ENCODE results near the gene CFAP45.

CFAP45 gene, protein sequence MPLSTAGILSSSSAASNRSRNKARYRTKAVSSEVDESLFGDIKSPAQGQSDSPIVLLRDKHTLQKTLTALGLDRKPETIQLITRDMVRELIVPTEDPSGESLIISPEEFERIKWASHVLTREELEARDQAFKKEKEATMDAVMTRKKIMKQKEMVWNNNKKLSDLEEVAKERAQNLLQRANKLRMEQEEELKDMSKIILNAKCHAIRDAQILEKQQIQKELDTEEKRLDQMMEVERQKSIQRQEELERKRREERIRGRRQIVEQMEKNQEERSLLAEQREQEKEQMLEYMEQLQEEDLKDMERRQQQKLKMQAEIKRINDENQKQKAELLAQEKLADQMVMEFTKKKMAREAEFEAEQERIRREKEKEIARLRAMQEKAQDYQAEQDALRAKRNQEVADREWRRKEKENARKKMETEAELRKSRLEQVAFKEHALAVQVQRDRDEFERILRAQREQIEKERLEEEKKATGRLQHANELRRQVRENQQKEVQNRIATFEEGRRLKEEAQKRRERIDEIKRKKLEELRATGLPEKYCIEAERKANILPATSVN

DNA sequence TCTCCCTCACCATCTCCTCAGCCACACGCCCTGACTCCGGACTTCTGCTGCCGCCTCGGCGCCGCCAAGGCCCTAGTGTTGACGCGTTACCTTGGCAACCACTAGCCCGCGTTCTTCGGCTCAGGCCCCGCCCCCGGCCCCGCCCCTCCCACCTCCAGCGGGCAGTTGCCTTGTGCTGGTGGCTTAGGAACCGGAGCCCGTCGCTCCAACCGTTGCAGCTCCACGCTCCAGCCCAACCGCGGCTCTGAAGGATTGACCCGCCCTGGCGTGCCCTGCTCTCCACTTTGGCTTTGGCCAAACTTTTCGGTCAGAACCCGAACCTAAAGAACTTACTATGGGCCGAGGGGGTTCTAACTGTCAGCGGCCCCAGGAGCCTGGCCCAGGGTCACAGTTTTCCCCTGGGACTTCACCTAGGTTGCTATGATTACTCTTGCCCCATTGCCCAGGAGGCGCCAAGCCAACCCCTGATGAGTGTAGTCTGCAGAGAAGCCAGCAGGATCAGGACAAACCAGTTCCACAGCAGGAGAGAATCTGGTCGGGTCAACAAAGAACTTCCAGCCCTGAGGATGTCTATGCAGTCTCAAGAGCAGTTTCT is at the start of gene CFAP45:
CFAP45 (minus strand) TSS at position 80 of the 595 bp plus-strand sequence; CDS start at position 13, 67 bp downstream.
- no peak for DNase-seq (ENCODE audit: low read depth)
- H3K4me3 ChIP-seq (ENCODE audit: low read depth, low read length), result no peak within 1 kb of the TSS

DNA sequence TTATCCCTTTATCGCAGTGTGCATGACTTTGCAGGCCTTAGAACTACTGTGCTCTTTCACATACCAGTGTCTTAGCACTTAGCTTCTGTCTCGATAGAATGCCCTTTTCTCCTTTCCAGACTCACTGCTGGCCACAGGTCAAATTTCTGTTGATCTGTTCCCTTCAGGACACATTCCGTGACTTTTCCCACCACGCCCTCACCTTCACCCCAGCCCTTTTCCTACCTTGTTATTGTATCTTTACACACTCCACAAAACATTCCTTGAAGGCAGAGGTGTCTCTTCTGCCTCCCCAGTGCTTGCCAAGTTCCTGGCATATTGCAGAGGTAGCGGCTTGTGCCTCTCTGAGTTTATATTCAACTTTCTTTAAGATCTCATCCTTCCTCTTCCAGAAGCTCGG is 49.2 kb upstream of the CFAP45 start:
- no peak for DNase-seq (ENCODE audit: low read depth)
- no peak overlapping the region for H3K4me3 ChIP-seq (ENCODE audit: low read depth, low read length)

DNA sequence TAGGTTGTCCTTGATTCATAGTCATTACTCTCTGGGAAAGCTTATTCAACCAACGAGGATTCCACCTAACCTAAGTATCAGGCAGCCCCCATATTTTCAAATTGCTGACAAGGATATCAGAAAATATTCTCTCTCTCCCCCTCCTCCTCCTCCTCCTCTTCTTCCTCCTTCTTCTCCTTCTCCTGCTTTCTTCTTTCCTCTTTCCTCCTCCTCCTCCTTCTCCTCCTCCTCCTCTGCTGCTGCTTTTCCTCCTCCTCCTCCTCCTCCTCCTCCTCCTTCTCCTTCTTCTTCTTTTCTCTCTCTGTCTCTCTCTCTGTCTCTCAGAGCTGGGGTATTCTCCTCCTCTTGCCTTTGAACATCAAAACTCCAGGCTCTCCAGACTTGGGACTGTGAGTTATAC is 48.0 kb upstream of the CFAP45 start:
- DNase-seq (ENCODE audit: low read depth), result no peak
- H3K4me3 ChIP-seq (ENCODE audit: low read depth, low read length), result no peak overlapping the region

DNA sequence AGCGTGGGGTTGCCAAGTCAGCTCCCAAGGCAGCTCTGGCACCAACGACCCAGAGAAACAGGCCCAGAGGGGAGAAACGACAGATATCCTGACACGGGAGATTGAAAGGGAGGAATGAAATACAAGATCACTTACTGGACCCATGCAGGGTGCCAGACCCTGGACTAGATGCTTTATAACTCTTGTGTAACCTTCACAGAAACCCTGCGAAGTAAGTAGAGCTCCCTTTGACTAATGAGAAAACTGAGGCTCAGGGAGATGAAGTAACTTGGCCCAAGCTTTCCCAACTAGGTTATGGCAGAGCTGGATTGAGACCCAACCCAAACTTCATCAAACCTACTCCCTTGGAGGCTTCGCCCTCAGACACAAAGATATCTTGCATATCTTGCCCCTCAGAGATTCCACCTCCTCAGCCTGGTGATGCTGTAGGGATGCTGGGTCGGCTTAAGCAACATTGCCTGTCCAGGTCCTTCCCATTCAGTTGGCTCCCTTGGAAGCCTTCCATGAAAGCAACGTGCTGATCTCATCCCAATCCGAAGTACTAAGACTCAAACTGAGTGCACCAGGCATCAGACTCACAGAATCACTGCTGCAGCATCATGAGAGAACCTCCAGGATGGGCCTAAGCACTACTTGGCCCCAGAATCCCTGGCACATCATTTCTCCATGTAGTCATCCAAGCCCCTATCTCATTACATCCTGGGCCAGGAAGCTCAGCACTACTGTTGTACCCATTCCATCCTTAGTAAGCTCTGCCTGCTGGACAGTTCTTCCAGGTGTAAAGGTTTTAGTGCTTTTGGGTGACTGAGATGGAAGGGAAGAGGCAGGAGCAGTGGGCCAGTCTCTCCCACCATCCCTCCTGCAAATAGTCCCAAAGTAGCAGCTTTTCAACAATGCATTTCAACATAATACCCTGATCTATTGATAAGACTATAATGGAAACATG is 46.5 kb upstream of the CFAP45 start:
- H3K4me3 ChIP-seq (ENCODE audit: low read depth, low read length), result no peak overlapping the region
- DNase-seq (ENCODE audit: low read depth), result no peak

DNA sequence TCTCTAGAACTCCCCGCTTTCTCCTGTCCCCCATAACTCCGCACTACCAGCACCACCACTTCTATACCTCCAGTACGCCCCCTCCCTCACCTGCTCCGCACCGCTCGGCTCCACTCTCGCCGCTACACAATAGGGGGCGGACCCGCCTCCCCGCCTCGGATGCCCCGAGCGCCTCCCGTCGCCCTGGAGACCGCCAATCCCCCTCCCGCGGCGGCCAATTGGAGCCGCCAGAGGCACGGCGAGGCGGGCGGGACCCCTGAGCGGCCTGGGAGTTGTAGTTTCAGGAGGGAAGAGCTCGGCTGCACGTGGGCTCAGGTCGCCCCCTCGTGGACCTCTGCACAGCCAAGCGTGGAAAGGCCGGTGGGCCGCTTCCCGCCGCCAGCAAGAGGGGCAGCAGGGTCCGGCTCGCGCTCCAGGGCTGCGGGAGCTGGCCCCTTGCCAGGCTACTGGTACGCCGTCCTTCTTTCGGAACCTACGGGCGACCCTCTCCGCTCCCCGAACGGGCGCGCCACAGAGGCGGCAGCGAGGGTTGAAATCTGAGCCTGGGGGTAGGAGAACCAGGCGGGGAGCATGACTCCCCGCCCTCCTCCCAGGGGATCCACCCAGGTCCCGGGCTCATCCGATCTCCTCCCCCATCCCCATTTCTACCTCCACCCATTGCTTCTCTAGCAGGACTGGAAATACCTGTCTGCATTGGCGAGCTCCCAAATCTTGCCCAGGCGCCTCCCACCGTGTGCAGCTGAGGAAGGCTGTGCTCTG is 45.7 kb upstream of the CFAP45 start, which contains the start of gene IGSF9:
IGSF9 (minus strand) TSS at position 131 of the 759 bp plus-strand sequence. CDS start 2,159 bp downstream, outside the sequence.
- peak; percentile 13 for DNase-seq (ENCODE audit: low read depth)
- H3K4me3 ChIP-seq (ENCODE audit: low read depth, low read length), result peak within 1 kb of the TSS; percentile 43

DNA sequence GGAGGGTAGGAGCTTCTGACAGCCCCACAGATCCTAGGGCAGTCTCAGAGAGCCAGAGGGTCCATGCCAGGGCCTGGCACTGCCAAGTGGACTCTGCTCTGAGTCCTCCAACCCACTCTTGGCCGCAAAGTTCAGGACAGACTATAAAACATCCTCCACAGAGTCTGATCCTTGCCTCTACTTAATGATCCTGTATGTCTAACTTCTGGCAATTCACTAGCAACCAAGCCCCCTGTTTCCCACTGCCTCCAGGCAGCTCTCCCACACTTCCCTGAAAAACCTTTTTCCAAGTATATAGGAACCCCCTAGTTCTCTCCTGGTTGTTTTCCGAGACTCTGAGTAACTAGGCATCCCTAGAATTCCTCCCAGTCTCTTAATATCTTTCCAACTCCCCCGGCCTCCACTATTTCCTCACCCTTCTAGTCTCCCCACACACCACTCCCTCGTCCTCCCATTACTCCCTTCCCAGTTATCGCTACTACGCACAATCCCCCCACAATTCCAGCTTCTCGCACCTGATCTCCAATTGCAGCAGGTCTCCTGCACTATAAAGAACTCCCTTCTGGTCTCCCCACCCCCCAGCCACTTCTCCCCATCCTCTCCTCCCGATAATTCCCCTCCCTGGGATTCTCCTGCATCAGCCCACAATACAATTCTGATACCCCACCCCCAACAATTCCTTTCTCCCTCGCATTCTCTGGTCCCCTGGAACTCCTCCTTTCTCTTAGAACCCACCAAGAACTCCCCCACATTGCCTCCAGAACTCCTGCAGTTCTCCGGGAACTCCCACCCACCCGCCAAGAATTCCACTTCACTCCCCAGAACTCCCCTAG is 44.9 kb upstream of the CFAP45 start:
- DNase-seq (ENCODE audit: low read depth), result no peak
- H3K4me3 ChIP-seq (ENCODE audit: low read depth, low read length), result peak overlapping the region; percentile 43

DNA sequence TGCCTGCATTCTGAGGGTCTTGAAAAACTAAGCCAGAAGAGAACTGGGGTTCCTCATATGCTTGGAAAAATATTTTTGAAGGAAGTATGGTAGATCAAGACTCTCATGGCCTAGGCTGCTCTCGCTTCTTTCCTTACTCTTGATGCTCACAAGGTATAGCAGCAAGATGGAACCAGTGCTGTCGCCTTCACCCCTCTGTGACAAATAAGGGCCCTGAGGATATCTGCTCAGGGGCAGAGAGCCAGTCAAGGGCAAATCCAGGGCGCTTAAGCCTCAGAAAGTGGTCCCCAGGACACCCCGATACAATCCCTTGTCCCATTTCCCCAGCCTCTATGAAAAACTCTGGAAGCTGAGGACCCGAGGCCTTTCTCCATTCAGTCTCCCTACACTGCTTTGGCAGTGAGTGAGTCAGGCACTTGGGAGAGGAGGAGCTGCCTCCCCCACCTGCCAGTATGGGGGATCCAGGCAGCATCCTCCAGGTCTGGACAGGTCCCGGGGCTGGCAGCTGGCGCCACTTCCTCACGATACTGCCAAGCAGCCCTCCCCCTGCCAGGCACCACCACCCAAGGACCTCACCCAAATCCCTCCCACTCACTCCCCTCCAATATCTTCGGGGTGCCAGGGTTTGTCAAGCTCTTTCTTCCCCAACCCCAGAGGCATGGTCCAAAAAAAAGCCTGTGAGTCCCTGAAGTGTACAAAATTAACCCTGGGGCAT is 44.1 kb upstream of the CFAP45 start:
- no peak for DNase-seq (ENCODE audit: low read depth)
- no peak overlapping the region for H3K4me3 ChIP-seq (ENCODE audit: low read depth, low read length)

DNA sequence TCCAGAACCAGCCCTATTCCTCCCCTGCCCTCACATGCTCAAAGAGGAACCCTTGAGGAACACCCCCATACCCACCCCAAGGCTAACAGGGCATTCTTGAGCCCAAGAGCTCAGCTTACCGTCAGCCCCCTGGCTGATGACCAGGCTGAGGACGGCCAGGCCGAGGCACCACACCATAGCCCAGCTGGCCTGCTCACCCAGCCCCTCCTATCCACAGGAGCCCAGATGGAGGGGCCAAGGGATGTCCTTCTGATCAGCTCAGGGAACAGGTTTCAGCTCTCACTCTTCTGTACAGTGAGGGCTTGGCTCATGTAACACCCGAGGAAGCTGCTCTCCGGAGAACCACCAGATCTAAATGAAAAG is 43.3 kb upstream of the CFAP45 start:
- no peak for DNase-seq (ENCODE audit: low read depth)
- no peak overlapping the region for H3K4me3 ChIP-seq (ENCODE audit: low read depth, low read length)

DNA sequence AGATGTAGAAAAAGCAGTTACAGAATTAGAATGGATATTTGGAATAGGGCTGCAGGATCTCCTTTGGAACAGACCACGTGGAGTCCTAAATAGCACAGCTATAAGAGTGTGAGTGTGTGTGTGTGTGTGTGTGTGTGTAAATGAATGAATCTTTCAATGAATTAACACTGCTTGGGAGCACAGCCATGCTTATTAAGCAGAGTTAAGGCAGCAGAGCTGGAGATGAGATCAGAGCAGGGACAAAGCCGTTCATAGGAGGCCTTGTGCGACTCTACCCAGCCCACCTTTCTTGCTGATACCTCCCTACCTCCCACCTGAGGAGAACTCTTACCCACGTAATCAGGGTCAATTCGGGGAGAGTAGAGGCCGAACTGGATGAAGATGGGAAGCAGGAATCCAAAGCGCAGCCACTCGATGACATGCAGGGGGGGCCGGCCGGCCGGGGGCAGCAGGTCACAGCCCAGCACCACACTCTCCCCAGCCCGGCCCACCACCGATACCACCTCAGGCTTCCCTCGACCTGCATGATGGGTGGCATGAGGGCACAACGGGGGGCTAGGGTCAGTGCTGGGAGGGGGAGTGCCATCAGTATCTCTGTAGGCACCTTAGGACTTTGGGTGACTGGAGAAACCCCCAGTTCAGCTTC is 42.8 kb upstream of the CFAP45 start:
- no peak for DNase-seq (ENCODE audit: low read depth)
- H3K4me3 ChIP-seq (ENCODE audit: low read depth, low read length), result no peak overlapping the region

DNA sequence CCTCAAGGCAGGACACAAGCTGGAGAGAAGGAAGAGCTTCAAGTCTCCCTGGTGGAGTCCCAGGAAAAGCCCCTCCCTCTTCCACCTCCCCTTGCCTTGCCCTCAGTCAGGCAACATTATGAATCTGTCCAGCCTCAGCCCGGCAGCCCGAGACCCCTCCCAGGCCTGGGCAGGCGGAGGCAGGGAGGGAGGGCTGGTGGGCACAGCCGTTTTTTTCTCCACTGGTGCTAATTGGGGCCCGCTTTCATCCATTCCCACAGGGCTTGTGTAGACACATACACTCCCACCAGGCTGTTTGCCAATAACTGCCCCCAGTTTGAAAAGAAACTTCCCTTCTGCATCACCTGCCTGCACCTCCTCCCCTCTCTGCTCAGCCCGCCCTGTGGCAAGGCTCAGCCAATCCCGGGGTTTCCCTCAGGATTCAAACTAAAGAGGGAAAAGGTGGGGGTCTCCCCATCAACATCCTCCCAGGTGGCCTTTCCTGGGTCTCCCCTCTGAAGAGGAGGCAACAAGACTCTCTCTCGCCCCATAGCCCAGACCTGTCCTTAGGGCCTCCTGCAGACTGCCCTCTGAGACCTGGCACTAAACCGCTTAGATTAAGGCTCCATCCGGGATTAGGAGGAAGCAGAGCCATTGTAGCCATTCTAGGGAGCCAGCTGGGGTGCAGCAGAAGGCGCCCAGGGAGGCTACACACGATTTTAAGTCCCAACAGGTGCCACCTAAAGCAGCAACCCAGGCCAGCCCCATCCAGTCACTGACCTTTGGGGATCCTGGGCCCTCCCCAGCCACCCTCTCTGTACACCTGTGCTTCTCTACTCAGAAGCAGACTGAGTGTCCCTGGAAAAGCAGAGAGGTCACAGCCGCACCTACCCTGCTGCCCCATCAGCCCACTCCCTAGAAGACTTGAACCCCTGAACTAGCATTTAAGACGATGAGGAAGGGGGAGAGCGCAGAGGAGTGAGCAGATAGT is 41.9 kb upstream of the CFAP45 start:
- no peak overlapping the region for H3K4me3 ChIP-seq (ENCODE audit: low read depth, low read length)

DNA sequence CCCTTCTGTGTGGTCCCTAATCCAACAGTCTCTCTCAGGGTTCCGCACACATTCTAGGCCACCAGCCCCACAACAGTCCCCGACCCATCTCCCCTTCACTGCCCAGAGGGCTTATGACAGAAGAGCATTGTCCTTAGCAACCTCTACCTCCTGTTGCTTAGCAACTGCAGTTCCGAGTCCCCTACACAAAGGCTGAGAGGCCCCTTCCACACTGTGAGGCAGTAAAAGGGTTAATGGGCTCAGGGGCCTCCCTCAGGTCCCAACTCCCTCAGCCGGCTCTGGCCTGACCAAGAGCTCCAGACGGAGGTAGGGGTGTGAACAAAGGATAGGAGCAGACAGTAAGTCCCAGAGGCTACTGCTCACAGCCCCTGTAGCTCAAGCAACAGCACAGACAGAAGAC is 41.2 kb upstream of the CFAP45 start:
- DNase-seq (ENCODE audit: low read depth), result no peak

More for the DNA sequence above, 41.9 kb upstream of the CFAP45 start:
- no peak for DNase-seq (ENCODE audit: low read depth)

DNA sequence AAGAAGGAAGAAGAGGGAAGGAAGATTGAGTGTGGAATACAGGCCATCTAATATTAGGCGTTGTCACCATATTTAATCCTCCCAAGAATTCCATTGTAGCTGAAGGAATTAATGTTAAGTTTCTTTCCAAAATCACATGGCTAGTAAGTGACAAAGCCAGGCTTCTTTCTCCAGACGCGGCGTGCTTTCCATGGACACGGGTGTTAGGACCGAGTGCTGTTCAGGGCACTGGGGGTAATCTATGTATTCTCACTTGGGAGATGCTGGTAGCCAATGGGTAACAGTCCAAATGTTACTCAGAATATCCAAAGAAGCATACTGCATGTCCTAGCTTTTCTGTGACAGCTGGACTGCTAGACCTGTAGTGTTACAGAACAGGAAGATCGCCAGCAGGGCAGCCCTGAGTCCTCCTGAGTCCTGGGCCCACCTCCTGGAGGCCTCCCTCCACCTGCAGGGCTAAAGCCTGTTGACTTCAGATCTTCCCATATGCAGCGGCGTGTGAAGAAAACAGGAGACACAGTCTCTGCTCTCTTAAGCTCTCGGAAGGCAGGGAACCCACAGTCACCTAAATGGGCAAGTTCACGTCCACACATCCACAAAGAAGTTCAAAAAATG is 40.1 kb upstream of the CFAP45 start:
- H3K4me3 ChIP-seq (ENCODE audit: low read depth, low read length), result no peak overlapping the region
- DNase-seq (ENCODE audit: low read depth), result no peak

More for the DNA sequence above, 41.2 kb upstream of the CFAP45 start:
- no peak overlapping the region for H3K4me3 ChIP-seq (ENCODE audit: low read depth, low read length)

DNA sequence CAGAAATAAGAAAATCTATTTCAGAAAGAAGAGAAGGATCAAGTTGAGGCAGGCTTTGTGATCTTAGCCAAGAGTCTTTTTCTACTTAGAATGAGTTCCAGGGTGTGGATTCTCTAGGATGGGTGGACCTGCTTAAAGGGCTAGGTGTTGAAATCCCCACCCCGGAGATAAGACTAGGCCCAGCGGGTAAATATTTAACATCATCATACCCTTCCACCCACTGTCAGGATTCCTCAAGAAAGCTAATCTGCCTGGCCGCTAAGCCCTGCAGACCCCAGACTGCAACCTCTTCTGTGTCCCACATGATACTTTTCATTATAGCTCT is 39.7 kb upstream of the CFAP45 start:
- H3K4me3 ChIP-seq (ENCODE audit: low read depth, low read length), result no peak overlapping the region
- no peak for DNase-seq (ENCODE audit: low read depth)

DNA sequence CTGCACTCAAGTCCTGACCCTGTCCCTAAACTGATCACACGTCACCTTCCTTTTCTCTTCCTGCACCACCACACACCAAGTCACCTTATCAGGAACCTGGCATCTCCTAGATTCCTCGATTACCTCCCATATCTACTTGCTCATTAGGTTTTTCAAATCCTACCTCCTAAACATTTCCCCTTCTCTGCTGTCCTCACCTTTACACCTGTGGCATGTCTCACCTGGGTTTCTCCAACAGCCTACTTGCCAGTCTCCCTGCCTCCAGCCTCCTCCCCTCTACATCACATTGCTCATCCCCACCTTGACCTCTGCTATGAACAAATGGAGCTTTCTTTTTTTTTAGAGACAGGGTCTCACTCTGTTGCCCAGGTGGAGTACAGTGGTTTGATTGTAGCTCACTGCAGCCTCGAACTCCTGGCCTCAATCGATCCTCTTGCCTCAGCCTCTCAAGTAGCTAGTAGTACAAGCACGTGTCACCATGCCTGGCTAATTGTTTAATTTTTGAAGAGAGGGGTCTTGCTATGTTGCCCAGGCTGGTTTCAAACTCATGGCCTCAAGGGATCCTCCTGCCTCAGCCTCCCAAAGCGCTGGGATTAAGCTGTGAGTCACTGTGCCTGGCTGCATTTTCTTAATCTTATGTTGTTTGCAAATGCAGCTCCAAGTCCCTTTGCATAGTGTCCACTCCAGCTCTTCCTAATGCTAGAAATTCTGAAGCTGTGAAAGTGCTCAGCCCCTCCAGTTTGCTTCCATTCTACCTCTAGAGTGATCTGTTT is 39.1 kb upstream of the CFAP45 start:
- no peak for DNase-seq (ENCODE audit: low read depth)
- H3K4me3 ChIP-seq (ENCODE audit: low read depth, low read length), result no peak overlapping the region

DNA sequence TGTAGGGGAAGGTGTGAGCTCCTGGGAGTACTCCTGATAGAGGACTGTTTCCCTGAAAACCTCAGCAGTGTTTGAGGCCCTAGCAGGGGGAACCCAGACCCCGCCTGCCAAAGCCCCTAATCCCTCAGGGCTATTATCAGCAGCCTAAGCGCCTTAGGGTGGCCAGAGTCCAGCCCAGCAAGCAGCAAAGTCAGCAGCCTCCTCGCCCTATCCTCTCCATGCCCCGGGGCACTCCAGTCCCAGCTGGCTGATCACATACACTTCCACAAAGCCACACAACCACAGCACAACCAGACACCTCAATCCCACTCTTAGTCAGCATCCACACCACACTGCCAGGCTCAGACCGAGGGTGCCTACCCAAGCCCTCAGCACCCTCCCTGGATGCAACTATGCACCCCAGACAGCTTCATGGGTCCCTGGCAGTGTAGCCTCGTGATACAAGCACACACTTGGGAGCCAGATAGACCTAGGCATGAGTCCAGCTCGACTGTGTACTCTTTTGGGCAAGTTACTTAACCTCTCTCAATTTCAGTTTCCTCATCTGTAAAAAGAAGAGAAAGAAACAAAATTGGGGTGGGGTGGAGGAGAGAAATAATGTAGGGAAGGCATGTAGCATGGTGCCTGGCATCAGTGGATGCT is 38.4 kb upstream of the CFAP45 start:
- no peak overlapping the region for H3K4me3 ChIP-seq (ENCODE audit: low read depth, low read length)
- no peak for DNase-seq (ENCODE audit: low read depth)
